ENCODE data around the gene LRP1. TPM values are rescaled to one million over a fixed set of nuclear protein-coding genes. Genes with fewer than 3 reads are reported as not detected.
A peak's percentile ranks its signal among the peaks of the same experiment; 100 is the strongest.

The LRP1 gene
- total and polyA plus RNA-seq, 2 of the 13 experiments (the other 11 are each of a cell fraction or from before 2014, with no cell fraction given) = 14.7 to 30.8 TPM

- TF ChIP-seq ZBTB40 (IDR thresholded peaks at IDR 0.05) (no peak), ZBTB40 (CRISPR knock-in tag; IDR thresholded peaks at IDR 0.05) (no peak), TIGD3 (CRISPR knock-in tag; IDR thresholded peaks at IDR 0.05; ENCODE audit: borderline replicate concordance) (no peak), KAT8 (CRISPR knock-in tag; IDR thresholded peaks at IDR 0.05) (0 out of 2 replicates have a peak, but pooled peaks have one; percentile 26), MXD1 (CRISPR knock-in tag; IDR thresholded peaks at IDR 0.05) (0 out of 2 replicates have a peak, but pooled peaks have one; percentile 50), MAX (IDR thresholded peaks at IDR 0.05) (peak; percentile 52), ZNF546 (CRISPR knock-in tag; conservative IDR thresholded peaks at IDR 0.05) (no peak), ZNF687 (CRISPR knock-in tag; IDR thresholded peaks at IDR 0.05) (peak; percentile 44; the same call in 1 of the 2 replicates), ZNF18 (CRISPR knock-in tag; IDR thresholded peaks at IDR 0.05; ENCODE audit: insufficient replicate concordance) (no peak), ISL2 (CRISPR knock-in tag; IDR thresholded peaks at IDR 0.05) (no peak)
Observed at GRCh38 chr12:57240066-57240921, 112.0 kb downstream of the LRP1 start (continued).

Data from HepG2 (cell line).